Measurements from ENCODE around the gene IQGAP2. TPM values are rescaled to one million over a fixed set of nuclear protein-coding genes. Genes with fewer than 3 reads are reported as not detected.

Gene IQGAP2
- total RNA-seq, 1 donor from 2014 or later, result 72.0 TPM

DNA sequence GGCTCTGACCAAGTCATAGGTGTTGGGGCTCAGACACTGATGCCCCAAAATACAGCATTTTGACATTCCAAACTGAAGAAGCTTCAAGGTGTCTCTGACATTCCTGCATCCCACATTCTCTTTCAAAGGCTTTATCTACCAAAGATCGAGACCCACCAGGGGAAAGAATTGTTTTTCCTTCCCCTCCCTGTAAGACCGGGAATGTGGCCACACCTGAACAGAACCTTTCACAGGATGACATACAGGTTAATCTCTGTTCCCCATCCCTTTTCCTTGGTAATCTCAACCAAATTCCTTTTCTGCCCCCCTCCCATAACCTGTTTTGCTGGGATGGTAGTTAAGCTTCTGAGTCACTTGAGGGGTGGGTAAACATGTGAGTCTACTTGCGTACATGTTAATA is 72.3 kb downstream of the IQGAP2 start:
- intact Hi-C loops (cut with micrococcal nuclease), result no loop called here

DNA sequence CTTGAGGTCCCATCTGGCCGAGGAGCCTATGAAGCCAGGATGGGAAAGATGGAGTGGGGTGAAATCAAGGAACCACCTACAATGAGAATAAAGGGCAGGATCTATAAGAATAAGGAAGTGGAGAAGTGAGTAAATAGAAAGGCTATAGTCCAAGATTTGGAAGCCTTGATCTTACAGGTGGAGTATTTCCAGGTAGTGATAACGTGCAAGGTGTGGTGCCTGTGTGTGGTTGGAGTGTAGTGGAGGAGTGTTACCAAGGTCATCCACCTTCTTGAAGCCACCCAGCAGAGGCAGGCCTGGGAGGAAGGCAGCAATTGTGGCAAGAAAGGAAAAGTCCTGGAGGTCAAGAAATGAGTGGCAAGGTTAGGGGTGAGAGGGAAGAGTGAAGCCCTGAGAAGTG is 72.9 kb downstream of the IQGAP2 start:
- intact Hi-C loops (cut with micrococcal nuclease), result no loop called here

DNA sequence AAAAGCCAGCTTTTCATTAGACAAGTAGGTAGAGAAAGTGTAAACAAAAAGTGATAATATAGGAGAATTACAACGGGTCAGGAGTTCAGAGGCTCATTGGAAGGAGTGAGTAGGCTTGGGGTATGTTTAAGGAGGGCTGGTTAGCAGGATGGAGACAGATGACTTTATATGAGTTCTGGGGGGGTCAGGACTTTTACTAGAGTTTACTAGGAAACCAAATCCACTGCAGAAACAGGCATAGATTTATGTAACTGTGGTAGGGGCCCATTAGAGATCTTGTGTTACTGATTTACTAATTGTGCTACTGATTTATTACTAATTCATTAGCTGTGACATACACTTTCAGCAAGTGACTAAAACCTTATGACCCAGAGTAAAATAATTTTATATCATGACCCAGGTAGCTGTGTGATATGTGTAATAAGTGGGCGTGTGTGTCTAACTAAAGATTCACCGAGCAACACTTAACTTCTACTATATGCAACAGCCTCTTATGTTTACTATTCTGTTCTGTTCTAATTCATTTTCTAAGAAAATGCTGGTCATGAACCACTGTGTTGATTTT is 73.5 kb downstream of the IQGAP2 start:
- intact Hi-C loops (cut with micrococcal nuclease), result no loop called here

DNA sequence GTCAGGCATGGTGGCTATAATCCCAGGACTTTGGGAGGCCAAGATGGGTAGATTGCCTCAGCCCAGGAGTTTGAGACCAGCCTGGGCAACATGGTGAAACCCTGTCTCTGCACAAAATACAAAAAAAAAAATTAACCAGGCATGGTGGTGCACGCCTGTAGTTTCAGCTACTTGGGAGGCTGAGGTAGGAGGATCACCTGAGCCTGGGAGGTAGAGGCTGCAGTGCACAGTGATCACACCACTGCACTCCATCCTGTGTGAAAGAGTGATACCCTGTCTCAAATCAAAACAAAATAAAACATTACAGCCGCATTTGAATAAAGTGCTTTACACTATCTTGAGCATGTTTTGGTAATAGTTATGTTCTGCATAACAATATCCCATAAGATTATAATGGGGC is 74.0 kb downstream of the IQGAP2 start:
- intact Hi-C loops (cut with micrococcal nuclease), result no loop called here

DNA sequence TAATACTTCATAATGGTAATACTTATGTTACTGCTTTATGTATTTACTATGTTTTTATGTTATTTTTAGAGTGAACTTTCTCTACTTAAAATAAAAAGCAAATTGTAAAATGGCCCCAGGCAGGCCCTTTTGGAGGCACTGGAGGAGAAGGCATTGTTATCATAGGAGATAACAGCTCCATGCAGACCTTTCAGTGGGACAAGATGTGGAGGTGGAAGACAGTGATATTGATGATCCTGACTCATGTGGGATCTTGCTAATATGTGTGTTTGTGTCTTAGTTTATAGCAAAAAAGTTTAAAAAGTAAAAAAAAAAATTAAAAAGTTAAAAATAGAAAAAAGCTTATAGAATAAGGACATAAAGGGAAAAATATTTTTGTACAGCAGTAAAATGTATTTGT is 74.5 kb downstream of the IQGAP2 start:
- intact Hi-C loops (cut with micrococcal nuclease), result no loop called here

DNA sequence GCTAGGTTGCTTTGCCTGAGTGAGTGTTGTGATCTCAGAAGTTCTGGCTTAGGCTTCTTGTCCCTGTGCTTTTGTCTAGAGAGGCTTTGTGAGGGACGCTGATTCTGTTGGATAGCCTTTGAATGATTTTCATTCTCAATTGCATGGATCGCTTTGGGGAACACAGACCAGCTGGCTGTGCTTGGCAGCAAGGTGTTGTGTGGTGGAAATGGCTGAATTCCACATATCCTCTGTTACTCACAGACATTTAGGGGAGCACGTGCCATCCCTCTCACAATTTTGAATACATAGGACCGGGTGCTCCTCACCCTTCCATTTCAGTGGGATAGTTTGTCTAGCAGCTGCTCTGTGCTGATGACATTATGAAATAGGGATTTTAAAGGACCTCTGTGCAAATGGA is 76.2 kb downstream of the IQGAP2 start:
- intact Hi-C loops (cut with micrococcal nuclease), result no loop called here

DNA sequence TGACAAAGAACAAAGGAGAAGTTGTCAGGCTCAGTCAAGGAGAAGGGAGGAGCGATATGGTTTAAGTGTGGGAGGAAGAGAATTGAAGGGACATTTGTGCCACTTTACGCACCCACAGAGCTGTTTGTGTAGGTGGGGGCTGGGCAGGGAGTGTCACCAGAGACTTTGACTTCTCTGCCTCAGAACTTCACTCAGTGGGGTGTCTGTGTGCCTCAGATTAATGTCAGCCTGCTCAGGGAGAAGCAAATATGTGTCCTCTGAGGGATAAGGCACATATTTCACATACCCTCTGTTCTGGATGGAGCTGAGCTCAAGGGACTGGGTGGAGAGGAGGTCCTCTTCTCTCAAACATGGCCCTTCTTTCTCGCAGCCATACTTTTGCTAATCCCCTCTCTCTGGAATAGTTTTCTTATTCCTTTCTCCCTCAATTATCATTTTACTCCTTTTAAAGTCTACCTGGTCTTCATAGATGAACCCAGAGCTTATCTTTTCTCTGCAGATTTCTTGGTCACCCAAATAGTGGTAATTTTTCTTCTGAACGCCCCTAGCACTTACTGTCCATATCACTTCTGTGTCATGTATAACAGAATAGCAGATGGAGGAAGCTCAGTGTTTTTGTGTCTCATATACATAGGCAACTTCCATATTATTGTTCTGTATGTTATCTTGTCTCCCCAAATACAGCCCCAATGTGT is 77.0 kb downstream of the IQGAP2 start:
- intact Hi-C loops (cut with micrococcal nuclease), result no loop called here

DNA sequence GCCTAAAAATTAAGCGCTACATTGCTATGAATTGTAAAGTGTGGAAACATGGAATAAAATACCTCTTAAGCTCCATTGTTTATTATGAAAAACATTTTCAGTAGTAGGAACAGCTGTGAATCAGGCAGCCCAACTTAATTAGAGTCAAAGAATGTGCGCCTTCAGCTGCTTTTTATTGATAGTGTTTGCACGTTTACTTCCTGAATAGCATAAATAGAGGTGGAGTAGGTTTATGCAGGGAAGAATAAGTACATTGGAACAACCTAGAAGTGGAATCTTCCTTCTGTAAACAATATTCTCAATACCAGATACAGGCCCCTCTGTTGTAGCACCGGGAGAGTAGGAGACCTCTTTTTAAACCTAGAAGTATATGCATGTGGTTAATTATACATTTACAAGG is 79.9 kb downstream of the IQGAP2 start:
- intact Hi-C loops (cut with micrococcal nuclease), result no loop called here

DNA sequence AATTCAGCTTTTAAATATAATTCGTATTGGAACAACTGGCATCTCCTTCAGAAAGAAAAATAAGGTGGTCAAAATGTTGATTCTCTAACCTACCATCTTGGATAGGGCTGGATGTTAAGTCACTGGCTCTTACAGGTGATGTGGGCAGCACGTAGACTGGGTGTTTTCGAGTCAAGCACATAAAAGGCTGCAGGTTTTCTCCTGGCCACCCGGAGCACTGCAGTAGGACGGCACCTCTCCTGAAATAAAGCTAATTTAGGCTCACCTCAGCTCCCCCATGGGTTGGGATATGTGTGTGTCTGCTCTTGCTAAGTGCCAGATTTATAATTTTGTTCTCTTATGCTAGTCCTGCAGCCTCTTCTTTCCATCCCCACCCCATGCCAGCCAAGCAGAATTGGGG is 80.3 kb downstream of the IQGAP2 start:
- intact Hi-C loops (cut with micrococcal nuclease), result no loop called here

DNA sequence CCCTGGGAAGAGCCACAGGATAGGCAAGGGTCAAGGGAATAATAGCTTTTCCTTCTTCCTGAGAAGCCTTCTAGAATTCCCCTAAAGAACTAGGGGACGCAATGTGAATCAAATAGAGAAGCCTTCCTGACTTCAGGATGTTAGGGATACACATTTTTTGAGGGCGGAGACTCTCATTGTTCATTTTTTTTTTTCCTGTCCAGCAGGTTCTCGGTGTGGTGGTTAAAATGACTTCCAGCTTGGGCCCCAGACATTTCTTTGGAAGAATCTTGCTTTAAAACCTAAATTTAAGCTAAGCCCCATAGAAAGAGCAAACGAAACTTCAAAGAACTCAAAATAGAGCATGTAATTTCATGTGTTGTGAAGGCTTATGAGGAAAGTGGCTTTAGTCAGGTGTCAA is 80.8 kb downstream of the IQGAP2 start:
- intact Hi-C loops (cut with micrococcal nuclease), result no loop called here

DNA sequence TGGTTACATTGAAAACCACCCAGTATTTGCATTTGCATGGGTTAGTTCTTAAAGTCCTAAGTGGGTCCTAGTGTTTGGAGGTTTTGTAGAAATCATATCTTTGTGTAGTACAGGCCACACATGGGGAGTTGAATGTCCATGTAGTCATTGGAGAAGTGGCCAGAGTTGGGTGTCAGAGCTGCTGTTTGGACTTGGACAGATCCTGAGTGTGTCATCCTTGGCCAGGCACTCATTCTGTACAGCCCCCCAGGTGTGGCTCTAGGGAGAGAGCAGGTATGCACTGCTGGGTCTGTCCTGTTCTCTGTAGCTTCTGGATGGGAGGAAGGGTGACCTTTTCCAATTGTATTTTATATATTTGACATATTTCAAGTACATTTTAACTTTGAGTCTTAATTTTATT is 82.4 kb downstream of the IQGAP2 start:
- intact Hi-C loops (cut with micrococcal nuclease), result no loop called here

DNA sequence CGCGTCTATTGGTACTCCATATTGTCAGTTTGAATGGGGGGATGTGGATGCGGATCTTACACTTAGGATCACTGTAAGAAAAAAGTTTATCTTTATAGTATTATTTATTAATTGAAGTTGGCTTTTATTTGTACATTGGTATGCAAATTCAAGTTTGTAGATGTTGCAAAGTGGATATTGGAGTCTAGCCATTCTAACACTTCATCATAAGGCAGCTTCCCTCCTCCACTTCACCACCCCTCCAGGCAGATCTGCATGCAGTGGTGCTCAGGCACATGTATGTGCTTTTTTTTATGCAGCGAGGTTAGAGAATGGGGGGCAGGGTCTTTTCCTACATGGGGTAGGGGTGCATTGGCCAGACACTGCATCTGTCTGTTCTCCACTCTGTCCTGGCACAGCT is 84.3 kb downstream of the IQGAP2 start:
- intact Hi-C loops (cut with micrococcal nuclease), result no loop called here

DNA sequence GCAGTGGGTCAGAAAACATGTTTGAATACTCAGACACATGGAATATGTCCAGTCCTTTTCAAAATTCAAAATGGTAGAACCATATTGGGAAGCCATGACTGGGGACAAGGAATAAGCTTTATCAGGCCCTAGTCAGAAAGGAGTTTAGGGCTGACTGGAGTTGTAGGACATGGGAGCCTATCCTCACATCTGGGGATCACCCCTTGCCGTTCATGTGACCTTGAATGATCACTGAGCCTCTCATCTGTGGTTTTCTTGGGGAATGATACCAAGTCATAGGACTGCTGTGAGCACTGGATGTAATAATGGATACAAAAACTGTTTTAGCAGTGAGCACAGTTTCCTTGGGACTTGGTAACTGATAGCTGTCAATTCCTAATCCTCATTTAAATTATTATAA is 84.7 kb downstream of the IQGAP2 start:
- intact Hi-C loops (cut with micrococcal nuclease), result no loop called here

DNA sequence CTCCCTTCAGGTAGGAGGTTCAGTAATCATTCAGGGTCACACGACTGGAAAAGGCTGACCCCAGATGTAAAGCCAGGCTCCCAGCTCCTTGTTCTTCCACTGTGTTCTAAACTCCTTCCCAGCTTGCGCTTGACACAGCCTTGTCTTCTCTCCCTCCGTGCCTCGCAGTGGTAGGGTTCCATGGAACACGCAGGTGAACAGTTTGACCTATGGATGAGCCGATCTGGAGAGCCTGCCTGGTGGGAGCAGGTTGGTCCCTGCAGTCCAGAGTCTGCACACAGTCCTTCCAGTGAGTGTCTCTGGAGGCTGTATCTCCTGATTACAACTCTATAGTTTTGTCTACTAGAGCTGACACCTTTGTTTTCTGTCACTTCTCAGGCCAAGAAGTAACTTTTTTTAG is 85.9 kb downstream of the IQGAP2 start:
- intact Hi-C loops (cut with micrococcal nuclease), result no loop called here

DNA sequence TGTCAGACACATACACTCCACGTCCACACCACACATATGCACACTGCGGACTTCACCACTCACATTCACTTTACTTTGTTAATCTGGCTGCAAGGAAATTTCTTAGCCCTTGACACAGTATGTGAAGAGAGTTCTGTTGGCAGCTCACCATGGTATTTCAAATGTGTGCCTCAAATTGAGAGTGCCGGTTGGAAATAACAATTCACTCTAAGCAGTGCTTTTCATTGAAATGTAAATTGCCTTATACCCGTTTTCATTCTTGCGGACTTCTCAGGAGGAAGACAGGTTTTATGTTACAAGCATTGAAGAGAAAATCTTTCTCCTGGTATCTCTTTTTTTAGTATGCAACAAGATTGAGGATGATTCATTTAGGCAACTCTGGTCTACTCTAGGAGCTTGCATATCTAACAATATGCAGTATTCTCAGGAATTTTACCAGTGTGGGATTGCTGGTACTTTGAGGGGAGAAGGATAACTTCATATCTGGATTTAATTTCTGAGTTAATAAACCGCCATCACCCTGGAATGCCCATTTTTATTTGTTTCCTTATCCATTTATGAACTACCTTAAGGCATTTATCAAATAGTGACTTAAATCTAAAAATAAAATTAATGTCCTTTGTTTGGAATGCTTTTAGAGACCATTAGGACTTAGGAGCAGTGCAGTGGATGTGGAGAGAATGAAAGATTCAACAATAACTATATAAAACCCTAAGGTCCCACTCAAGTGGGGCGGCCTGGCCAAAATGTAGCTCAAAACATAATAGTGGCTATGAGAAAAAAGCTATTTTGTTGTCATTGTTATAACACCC is 87.0 kb downstream of the IQGAP2 start:
- intact Hi-C loops (cut with micrococcal nuclease), result no loop called here

DNA sequence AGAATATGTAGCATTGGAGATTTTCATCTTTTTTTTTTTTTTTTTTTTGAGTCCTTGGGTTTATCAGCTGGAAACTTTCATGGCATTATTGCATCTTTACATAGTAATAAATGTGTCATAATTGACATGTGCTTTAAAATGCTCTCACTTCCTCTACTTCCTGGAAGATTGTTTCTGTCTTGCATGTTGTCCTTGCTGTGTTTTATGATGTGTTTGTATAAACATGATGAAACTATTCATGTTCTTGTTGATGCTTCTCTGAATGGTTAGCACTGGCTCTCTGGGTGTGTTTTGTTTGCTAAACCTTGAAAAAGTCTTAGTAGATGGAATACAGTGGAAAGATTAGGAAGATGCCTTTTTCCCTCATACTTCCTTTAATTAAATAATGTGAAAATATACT is 87.9 kb downstream of the IQGAP2 start:
- intact Hi-C loops (cut with micrococcal nuclease), result no loop called here

DNA sequence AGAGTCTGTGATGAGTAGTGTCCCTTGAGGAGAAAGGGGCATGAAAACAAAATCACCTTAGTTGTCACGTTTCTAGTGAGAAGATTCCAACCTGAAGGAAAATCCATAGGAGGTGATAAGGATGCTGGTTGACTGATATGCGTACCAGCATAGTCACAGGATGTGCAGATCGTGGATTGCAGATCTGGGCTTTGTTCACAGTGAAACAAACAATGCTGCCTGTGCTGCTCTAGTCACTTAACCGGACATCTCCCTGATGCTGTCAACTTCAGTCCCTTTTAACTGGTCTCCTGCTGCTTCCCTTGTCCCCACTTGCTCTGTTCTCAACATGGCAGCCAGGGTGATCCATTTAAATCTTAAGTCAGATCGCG is 89.7 kb downstream of the IQGAP2 start:
- intact Hi-C loops (cut with micrococcal nuclease), result no loop called here

DNA sequence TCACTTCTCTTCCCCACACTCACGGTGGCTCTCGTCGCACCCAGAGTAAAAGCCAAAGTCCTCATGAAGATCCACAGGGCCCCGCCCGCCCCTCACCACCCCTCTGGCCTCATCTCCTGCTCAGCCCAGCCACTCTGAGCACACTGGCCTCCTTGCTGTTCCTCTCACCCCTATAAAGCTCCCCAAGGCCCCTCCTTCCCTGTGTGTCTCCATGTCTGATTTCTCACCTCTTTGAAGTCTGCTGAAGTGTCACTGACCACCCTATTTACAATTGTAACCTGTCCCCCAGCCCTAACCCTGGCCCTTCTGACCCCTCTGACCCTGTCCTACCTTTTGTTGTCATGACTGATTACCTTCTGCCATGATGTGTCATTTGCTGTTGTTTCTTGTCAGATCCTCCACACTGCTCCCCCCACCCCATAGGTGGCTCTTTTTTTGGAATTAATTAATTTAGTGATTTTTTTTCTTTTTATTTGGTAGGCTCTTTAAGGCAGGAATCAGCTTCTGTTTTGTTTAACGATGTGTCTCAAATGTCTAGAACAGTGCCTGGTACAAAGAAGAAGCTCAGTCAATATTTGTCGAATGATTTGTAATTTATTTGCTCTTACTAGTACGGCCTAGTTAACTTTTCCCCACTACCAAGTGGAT is 90.2 kb downstream of the IQGAP2 start:
- intact Hi-C loops (cut with micrococcal nuclease), result no loop called here

DNA sequence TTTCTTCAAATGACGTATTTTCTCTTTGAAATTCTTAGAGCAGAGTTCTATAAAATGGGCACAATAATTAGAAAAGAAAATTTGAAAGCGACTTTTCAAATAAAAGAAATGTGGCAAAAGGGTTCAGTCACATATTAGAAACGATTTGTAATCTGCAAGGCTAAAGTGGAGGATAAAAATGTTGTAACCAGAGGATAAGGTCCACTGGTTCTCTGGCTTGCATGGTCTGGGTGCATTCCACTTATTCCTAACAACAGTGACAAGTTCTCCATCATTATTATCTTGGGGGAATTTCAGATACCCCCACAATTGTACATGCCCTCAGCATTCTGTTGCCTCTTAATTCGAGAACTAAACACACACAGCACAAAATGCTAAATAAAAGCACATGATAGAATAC is 91.1 kb downstream of the IQGAP2 start:
- intact Hi-C loops (cut with micrococcal nuclease), result no loop called here

DNA sequence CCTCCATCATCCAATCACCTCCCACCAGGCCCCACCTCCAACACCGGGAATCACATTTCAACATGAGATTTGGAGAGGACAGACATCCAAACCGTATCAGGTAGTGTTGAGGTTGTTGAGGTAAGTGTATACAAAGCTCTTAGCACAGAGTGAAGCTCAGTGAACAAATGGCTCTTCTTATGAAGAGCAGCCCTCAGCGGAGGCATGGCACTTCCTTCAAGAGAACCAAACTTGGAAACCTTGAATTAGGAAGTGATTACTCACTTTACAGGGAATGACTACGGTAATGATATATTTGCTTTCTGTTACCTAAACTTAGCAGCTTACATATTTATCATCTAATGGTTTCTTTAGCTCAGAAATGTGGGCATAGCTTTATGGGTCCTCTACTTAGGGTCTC is 92.8 kb downstream of the IQGAP2 start:
- intact Hi-C loops (cut with micrococcal nuclease), result no loop called here

DNA sequence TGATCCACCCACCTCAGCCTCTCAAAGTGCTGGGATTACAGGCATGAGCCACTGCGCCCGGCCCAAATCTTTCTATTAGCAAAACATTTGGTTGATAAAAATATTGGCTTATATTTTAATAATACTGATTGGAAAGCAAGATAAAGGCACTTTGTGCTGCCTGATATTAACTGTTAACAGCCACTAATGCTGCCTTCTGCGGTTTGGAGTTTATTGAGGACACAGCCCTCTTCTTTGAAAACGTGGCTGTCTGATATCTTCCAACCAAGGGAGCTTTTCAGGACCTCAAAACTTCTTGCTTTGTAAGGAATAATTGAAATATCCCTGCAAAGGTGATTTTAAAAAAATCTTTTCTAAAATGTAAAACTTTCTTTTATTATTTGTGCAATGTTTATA is 94.0 kb downstream of the IQGAP2 start:
- intact Hi-C loops (cut with micrococcal nuclease), result no loop called here

DNA sequence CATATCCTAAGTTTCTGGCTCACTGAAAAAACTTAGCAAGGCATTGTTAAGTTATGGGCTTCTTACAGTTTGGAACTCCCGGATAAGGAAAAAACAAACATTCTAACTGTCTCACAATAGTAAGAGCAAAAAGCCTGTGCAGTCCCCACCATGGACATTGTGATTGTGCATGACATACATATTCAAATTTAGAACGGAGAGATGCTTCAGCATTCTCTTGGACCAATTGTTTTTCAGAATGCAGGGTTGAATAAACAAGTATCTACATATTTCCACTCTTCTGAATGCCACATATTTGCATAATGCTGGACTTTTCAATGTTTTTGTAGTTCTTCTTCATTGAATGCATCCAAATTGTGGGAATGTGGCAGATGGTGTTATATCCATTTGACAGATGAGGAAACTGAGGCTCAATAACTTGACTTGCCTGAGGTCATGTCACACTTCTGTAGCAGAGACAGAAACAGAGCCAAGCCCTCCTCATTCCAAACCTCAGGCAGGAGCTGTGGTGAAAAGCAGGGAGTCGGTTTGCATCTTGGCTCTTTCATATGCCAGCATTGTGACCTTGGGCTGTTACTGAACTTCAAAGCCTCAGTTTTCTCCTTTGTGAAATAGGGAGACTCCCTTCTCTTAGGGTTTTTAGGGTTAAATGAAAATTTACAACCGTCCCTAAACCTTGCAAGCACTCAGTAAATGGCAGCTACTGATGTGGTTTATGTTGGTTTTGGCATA is 95.1 kb downstream of the IQGAP2 start:
- intact Hi-C loops (cut with micrococcal nuclease), result no loop called here
